Panc1 (cell line): Measurements from ENCODE around the gene HRCT1. TPM values are rescaled to one million over a fixed set of nuclear protein-coding genes. Genes with fewer than 3 reads are reported as not detected.

Source experiments
- ATAC-seq: fragments of 200-7000 bp; cut with Tn5 transposase; 2 replicates; pipeline ENCODE4 v1.9.1; 2020; ENCODE audit warnings: mild to moderate bottlenecking, moderate library complexity
- BruUV-seq: library from RNA; stranded (reverse); fragments of 400-500 nt; replicated peaks from 2 replicates; lab custom pipeline; 2021; lab: Mats Ljungman, UMichigan
- CTCF ChIA-PET: fragments of 300-600 bp; sonication (Branson Sonifier 250); formaldehyde crosslinking; loops from one replicate; lab custom pipeline; 2022; ENCODE audit warnings: antibody characterized with exemption; lab: Charles Lee
- POLR2A ChIA-PET: fragments of 300-600 bp; sonication (Branson Sonifier 250); formaldehyde crosslinking; loops from one replicate; lab custom pipeline; 2022; ENCODE audit warnings: antibody characterized with exemption; lab: Charles Lee
- DNase-seq: peaks from one replicate; pipeline ENCODE4 v3.0.0-alpha.2; 2010; ENCODE audit warnings: low read depth, low spot score
- H3K27ac ChIP-seq: 2 replicates; pipeline ENCODE4 v1.5.1; 2011; ENCODE audit warnings: mild to moderate bottlenecking, low read length, inconsistent platforms
- H3K27me3 ChIP-seq: fragments of 200-500 bp; sonication (Bioruptor generic); 2 replicates; pipeline ENCODE4 v1.6.0; 2014; ENCODE audit warnings: low read length, inconsistent platforms; ENCODE audit not compliant: control insufficient read depth, insufficient read depth
- H3K36me3 ChIP-seq: fragments of 200-500 bp; sonication (Bioruptor generic); 2 replicates; pipeline ENCODE4 v1.5.1; 2014; ENCODE audit warnings: inconsistent platforms, mild to moderate bottlenecking, low read length, moderate library complexity; ENCODE audit not compliant: control insufficient read depth, insufficient read depth
- H3K4me1 ChIP-seq: 2 replicates; pipeline ENCODE4 v1.5.1; 2011; ENCODE audit warnings: inconsistent platforms, mild to moderate bottlenecking, low read length, moderate library complexity; ENCODE audit not compliant: control insufficient read depth, insufficient read depth
- H3K4me3 ChIP-seq, 2 experiments: 2 replicates each; pipeline ENCODE4 v1.5.1; 2011 to 2012; ENCODE audit warnings: low read depth in 2 of 2, low read length in 2 of 2, mild to moderate bottlenecking in 2 of 2, inconsistent platforms in 1 of 2, moderate library complexity in 1 of 2
- H3K9me3 ChIP-seq: fragments of 200-500 bp; sonication (Bioruptor generic); 2 replicates; pipeline ENCODE4 v1.5.1; 2014; ENCODE audit warnings: low read depth, mild to moderate bottlenecking, inconsistent platforms, low read length, moderate library complexity; ENCODE audit not compliant: control insufficient read depth, insufficient read depth
- CTCF ChIP-seq: fragments of 450-650 bp; IDR thresholded peaks from 2 replicates; pipeline ENCODE4 v1.5.1; 2017; ENCODE audit warnings: mild to moderate bottlenecking
- POLR2AphosphoS5 ChIP-seq: IDR thresholded peaks from 2 replicates; pipeline ENCODE4 v1.6.1; 2012; ENCODE audit warnings: mild to moderate bottlenecking, low read depth, low read length, moderate library complexity
- REST ChIP-seq, 2 experiments: IDR thresholded peaks; 2 replicates each; pipeline ENCODE4 v1.6.1; 2011 to 2012; ENCODE audit warnings: low read depth in 2 of 2, control low read depth in 1 of 2, low read length in 1 of 2, mild to moderate bottlenecking in 1 of 2, moderate library complexity in 1 of 2; ENCODE audit not compliant: insufficient read depth in 1 of 2
- SIN3A ChIP-seq: IDR thresholded peaks from 2 replicates; pipeline ENCODE4 v1.6.1; 2012; ENCODE audit warnings: low read depth, mild to moderate bottlenecking, low read length, moderate library complexity, borderline replicate concordance; ENCODE audit not compliant: insufficient read depth
- TCF7L2 ChIP-seq: IDR thresholded peaks from 2 replicates; pipeline ENCODE4 v1.6.1; 2011; ENCODE audit warnings: mild to moderate bottlenecking, low read depth, low read length, inconsistent platforms
- in situ Hi-C: cut with HindIII; loops from 2 replicates; pipeline ENCODE4 v1.10.0; 2016; ENCODE audit warnings: low sequenced_read_pairs, low pct_unique_long_range_greater_than_20kb
- intact Hi-C: fragments of 100-400 bp; cut with micrococcal nuclease; formaldehyde crosslinking; loops from one replicate; pipeline ENCODE4 v1.10.0; 2022; ENCODE audit not compliant: unreplicated experiment
- total RNA-seq: library from RNA; stranded (reverse); gene quantifications from one replicate; pipeline ENCODE4 v1.2.1, GENCODE V29; 2021; ENCODE audit not compliant: unreplicated experiment

HRCT1 gene
- total RNA-seq, 1 experiment from 2014 or later: not detected

- ChIA-PET POLR2A (no interaction called here), CTCF (no interaction called here)
- DNase-seq (no peak), ATAC-seq (no peak)
- Histone ChIP-seq H3K36me3 (no peaks in the 10 kb centered on the region), H3K27me3 (no peaks in the 10 kb centered on the region), H3K4me3 (no peak overlapping the region), H3K9me3 (no peaks in the 10 kb centered on the region), H3K27ac (no peak overlapping the region), H3K4me1 (no peaks in the 10 kb centered on the region)
- intact Hi-C loops: no loop called here
- in situ Hi-C loops: no loop called here
- TF ChIP-seq REST (IDR thresholded peaks at IDR 0.05; ENCODE audit: insufficient read depth in 1 of 2, low read depth in 2 of 2, low read length in 1 of 2): no peak
- no peak for TF ChIP-seq TCF7L2
- TF ChIP-seq CTCF: no peak
- TF ChIP-seq POLR2AphosphoS5: no peak
- TF ChIP-seq SIN3A: no peak
- BruUV-seq: no TSS peak
Observed at GRCh38 chr9:35930521-35930920, 24.5 kb downstream of the HRCT1 start.

GRCh38 chr9:35930989-35931388 lies 25.0 kb downstream of the HRCT1 start:
- Histone ChIP-seq H3K4me3 (no peak overlapping the region), H3K27ac (no peak overlapping the region), H3K27me3 (no peaks in the 10 kb centered on the region), H3K9me3 (no peaks in the 10 kb centered on the region), H3K4me1 (no peaks in the 10 kb centered on the region), H3K36me3 (no peaks in the 10 kb centered on the region)
- no peak for ATAC-seq
- ChIA-PET CTCF (no interaction called here), POLR2A (interaction anchor here (0.6 kb wide), 1 partner anchor 8 kb away, joined by 4 read pairs; no protein-coding TSS in a partner anchor)
- no peak for TF ChIP-seq TCF7L2
- TF ChIP-seq REST (IDR thresholded peaks at IDR 0.05; ENCODE audit: insufficient read depth in 1 of 2, low read depth in 2 of 2, low read length in 1 of 2): no peak
- no peak for TF ChIP-seq SIN3A
- no peak for TF ChIP-seq CTCF
- TF ChIP-seq POLR2AphosphoS5: no peak
- DNase-seq: no peak
- intact Hi-C loops (no loop called here), in situ Hi-C loops (no loop called here)
- BruUV-seq: no TSS peak
